HG03442 (cell line): ENCODE measurements around the gene HHIPL1.

Experiments
- ATAC-seq: cut with Tn5 transposase; IDR thresholded peaks from one replicate; pipeline ENCODE4 v1.9.1; 2021; ENCODE audit warnings: mild to moderate bottlenecking, moderate library complexity; ENCODE audit not compliant: unreplicated experiment

Gene HHIPL1

DNA sequence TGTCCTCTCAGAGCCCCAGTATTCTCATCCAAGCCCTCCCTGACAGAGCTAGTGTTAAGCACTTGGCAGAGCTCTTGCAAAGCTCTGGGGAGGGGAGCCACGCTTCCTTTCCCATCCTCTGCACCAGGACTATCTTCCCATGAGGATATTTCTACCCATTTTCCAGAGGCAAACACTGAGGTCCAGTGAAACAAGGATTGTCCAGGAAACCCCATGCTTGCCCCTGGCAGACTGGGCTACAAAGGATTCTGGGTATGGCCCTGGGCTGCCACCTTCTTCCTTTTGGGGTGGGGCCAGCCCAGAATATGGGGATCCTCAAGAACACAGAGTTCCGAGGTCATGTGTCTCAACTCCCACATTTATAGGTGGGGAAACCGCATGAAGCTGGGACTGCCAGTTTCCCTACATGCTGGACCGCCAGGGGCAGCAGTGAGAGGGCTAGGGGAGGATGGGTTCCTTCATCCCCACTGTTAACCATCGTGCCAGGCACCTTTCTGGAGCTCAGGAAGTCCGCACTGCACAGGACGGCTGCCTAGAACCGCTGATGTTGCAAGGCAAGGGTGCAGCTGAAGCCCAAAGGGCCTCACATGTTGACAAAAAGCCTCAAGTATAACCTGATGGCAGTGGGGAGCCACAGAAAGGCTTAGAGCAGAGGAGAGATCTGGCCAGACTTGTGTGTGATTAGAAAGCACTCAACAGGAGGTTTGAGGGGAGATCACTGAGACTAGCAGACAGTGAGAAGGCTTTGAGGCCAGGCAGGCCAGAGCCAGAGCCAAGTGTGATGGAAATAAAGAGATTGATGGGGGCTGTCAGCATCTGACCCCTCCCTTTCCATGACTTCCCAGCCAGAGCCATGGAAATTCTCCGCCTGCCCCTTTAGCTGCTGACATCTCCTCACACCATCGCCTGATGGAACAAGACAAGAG, 35.4 kb upstream of the HHIPL1 start:
- no peak for ATAC-seq

- ATAC-seq: no peak
Measured at GRCh38 chr14:99611646-99612045, 33.3 kb upstream of the HHIPL1 start.

DNA sequence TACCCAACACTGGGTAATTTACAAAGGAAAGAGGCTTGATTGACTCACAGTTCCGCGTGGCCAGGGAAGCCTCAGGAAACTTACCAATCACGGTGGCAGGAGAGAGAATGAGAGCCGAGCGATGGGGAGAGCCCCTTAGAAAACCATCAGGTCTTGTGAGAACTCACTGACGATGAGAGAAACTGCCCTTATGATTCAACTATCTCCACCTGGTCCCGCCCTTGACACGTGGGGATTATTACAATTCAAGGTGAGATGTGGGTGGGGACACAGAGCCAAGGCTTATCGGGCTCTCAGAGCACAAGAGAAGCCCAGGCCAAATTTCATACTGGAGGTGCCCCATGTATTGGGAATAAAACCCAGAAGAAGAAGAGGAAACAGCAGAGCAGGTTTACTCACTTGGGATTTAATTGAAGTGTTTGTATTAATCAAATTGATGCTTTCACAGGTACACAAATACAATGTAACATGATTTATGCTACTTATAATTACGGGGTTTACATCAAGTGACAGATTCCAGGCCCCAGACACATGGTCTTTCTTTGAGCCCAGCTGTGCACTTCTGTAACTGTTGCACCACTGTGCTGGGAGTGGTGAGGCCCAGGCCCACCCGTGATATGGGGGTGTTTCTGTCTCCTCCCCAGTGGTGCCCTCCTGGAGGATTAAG, 32.7 kb upstream of the HHIPL1 start:
- no peak for ATAC-seq

GRCh38 chr14:99612738-99613330, 32.1 kb upstream of the HHIPL1 start:
- no peak for ATAC-seq

- ATAC-seq: no peak
Measured at GRCh38 chr14:99615497-99616157, 29.3 kb upstream of the HHIPL1 start.

- ATAC-seq: no peak
Measured at GRCh38 chr14:99616832-99617800, 27.8 kb upstream of the HHIPL1 start.

DNA sequence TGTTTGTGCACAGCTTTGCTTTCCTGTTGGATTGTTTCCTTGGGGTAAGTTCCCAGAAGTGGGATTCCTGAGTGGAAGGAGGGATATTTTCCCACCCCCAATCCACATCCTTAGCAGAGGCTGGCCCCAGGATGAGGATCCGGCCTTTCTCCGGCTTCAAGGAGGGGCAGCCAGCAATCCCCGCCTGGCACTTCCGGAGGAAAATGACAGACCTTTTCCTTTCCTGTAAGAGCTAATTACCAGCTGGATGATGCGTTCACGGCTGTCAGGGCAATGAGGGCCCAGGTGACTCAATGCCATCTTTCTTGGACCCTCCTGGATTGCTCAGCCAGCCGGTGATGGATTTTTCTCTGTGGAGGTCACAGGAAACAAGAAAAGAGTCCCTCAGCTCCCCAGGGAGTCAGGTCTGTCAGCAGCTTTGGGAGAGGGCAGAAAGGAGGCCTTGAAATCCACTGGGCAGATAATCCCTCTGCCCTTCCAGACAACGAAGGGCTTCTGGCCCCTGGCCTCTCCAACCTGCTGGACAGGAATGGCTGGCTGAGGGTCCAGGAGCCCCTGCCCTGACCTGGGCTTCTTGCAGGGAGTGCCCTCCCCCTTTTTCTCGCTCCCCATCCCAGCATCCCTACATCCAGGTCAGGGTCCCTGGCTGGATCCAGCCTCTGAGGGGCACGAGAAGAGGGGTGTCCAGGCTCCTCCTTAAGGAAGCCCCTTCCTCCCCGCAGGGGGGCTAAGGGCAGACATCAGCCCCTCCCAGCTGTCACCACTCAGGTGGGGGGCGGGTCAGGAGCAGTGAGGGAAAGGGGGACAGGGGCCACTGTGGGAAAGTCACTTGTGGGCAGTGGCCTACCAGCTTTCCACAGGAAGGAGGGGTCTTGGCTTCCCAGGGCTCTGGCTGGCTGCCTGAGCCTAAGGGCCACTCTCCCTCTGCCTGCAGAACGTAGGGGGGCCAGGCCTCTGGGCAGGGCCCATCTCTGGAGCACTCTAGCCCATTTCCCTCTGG, 24.8 kb upstream of the HHIPL1 start:
- ATAC-seq: no peak

GRCh38 chr14:99621948-99622347, 23.0 kb upstream of the HHIPL1 start:
- ATAC-seq: no peak

- ATAC-seq: no peak
Measured at GRCh38 chr14:99624024-99624423, 20.9 kb upstream of the HHIPL1 start.

DNA sequence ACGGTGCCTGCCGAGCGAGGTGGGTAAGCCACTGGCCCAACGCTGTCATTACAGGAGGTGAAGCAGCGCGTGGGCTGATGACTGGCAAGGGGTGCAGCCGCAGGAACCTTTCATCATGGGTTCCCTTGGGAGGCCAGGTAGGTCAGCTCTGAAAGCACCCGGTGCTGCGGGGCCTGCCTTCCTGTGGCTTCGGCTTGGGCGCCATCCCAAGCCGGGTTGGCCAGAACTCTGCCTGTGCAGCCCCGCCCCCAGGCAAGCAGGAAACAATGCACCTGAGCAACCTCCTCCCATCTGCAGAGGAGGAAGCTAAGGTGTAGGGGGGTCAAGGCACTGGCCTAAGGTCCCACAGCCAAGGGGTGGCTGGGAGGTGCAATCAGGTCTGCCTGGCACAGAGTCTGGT, 20.0 kb upstream of the HHIPL1 start:
- ATAC-seq: no peak

DNA sequence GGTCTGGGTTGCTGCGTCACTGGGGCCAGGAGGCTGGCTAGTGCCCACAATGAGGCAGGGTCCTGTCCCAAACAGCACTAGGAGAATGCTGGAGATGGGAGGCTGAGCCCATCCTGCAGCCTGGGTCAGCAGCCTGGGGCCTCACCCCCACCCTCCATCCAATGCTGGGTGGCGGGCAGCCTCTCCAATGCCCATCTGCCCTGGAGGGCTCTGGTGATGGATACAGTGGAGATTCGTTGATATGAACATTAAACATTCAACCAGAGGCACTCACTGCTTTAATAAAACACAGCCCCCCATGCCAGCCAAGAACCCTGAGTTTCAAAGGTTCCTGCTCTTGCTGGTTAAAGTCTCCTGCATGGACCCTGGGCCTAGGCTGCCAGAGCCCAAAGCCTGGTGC, 19.5 kb upstream of the HHIPL1 start:
- no peak for ATAC-seq

DNA sequence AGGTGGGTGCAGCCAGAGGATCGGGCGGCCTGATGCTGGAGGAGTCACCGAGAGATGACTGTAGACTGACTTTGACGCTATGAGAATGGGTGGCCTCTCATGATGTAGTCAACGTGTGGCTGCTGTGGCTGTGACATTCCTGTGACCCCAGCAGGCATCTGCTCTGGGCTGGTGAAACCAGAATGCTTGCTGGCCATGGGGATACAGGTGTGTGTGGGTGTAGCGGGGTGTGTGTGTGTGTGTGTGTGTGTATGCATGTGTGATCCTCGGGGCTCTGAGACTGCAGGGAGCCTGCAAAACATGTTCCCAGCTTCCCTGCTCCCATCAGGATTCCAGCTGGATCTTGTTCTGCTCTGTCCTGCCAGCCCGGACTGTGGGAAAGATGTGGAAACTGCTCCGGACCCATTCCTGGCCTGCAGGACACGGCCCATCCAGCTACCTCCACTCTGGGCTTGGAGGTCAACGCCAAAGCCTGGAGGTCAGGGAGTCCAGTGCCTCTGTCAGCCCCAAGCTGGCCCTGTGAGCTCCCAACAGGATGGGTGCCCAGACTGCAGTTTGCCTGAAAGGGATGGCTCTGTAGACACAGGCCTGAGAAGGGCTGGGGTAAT, 18.8 kb upstream of the HHIPL1 start:
- ATAC-seq: no peak

DNA sequence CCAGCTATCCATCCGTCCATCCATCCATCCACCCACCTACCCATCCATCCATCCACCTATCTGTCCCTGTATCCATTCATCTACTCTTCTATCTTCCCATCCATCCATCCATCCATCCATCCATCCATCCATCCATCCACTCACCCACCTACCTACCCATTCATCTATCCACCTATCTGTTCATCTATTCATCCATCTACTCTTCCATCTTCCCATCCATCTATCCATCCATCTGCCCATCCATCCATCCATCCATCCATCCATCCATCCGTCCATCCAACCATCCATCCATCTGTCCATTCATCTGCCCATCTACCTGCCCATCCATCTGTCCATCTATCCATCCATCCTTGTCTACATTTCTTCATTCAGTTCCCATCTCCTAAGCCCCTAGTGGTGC, 17.8 kb upstream of the HHIPL1 start:
- no peak for ATAC-seq

DNA sequence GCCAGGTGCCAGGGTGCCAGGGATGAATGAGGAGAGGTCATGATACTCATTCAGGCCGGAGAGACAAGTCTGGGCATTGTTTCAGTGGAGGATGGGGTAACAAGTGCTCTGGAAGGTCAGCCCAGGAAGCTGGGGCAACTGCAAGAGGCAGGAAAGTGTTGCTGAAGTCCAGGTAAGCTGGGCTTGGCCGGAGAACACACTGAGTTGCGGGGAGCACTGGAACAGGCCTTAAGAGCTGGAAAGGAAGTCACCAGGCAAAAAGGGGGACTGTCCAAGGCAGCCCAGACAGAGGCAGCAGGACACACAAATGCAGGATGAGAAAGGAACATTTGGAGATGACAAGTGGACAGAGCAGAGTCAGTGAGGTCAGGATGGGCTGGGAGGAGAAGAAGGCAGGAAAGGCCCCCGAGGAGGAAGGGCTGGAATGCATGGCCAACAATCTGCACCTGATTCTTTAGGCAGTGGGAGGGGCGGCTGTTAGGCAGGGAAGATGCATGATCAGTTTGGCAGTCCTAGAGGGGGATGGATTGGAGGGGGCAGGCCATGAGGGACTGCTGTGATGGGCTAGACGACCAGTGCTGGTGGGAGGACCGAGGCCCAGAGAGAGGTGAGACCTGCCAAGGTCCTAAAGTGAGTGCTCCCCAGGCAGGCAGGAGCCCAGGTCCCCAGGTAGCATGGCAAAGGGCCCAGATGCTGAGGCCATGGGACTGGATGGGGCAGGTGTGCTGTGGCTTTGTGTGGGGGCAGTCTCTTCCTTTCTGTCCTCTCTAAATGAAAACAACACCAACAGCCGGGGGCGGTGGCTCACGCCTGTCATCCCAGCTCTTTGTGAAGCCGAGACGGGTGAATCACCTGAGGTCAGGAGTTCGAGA, 17.2 kb upstream of the HHIPL1 start:
- no peak for ATAC-seq

GRCh38 chr14:99628887-99629618, 15.9 kb upstream of the HHIPL1 start:
- peak; percentile 61 for ATAC-seq

GRCh38 chr14:99630202-99630601, 14.7 kb upstream of the HHIPL1 start:
- ATAC-seq: no peak
